ENCODE data around the gene MGST3. TPM values are rescaled to one million over a fixed set of nuclear protein-coding genes. Genes with fewer than 3 reads are reported as not detected.

Gene MGST3
- total and polyA plus RNA-seq, 2 of the 13 experiments (the other 11 are each of a cell fraction or from before 2014, with no cell fraction given): 59.7 to 61.2 TPM

DNA sequence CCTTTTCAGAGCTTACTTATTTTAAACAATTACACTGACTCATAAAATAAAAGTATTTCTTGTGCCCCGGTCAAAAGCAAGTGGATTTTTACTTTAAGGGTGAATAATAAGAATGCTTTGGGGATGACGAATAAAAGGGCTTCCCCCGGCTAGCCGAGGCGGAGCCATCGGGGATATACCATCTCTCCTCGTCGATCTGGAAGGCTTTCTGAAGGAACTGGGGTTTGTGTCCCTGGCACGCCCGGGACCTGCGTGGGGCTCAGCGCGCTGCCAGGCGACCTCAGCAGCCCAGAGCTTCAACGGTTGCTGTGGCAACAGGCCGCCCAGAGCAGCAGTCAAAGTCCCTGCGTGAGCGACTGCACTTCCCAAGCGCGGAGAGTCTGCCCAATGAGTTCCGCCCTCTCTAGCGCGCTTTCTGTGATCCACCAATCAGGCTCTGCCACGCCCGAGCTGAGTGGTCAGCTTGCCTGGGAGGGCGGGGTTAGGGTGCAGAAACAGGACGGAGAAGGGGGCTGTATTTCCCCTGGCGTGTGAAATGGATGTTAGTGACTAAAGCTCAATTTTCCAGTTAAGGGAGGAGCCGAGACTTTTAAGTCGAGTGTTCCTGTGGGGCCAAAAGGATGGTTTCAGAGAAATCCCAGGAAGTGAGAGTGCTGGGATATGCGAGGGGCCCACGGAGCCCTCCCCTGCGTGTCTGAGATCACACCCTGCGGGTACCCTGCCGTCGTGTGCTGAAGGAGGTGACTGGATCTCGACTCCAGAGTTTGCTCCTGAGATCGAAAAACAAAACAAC, 33.0 kb upstream of the MGST3 start (continued):
- TF ChIP-seq, protein P1, sequence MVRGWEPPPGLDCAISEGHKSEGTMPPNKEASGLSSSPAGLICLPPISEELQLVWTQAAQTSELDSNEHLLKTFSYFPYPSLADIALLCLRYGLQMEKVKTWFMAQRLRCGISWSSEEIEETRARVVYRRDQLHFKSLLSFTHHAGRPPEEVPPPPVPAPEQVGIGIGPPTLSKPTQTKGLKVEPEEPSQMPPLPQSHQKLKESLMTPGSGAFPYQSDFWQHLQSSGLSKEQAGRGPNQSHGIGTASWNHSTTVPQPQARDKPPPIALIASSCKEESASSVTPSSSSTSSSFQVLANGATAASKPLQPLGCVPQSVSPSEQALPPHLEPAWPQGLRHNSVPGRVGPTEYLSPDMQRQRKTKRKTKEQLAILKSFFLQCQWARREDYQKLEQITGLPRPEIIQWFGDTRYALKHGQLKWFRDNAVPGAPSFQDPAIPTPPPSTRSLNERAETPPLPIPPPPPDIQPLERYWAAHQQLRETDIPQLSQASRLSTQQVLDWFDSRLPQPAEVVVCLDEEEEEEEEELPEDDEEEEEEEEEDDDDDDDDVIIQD (CRISPR knock-in tag; IDR thresholded peaks at IDR 0.05; ENCODE audit: low read depth): peak; percentile 46; the same call in 1 of the 2 replicates
- TF ChIP-seq ZNF251 (CRISPR knock-in tag; IDR thresholded peaks at IDR 0.05) (no peak), ERF (CRISPR knock-in tag; IDR thresholded peaks at IDR 0.05) (peak; percentile 50; the same call in 1 of the 2 replicates), TEAD3 (CRISPR knock-in tag; optimal IDR thresholded peaks at IDR 0.05; ENCODE audit: borderline replicate concordance) (peak; percentile 41), NFE2L1 (CRISPR knock-in tag; IDR thresholded peaks at IDR 0.05; ENCODE audit: borderline replicate concordance) (no peak), POLR2AphosphoS5 (IDR thresholded peaks at IDR 0.05; ENCODE audit: low read depth, low read length) (peak; percentile 44; the same call in 1 of the 2 replicates), ZNF354B (CRISPR knock-in tag; IDR thresholded peaks at IDR 0.05) (no peak), SRY (CRISPR knock-in tag; IDR thresholded peaks at IDR 0.05) (0 out of 2 replicates have a peak, but pooled peaks have one; percentile 49), PTBP1 (IDR thresholded peaks at IDR 0.05; ENCODE audit: low read depth, low read length, poor library complexity, severe bottlenecking) (no peak), NFYC (CRISPR knock-in tag; IDR thresholded peaks at IDR 0.05) (peak; percentile 94), XBP1 (CRISPR knock-in tag; IDR thresholded peaks at IDR 0.05) (peak; percentile 100), ELF3 (CRISPR knock-in tag; IDR thresholded peaks at IDR 0.05) (no peak), CREB1 (IDR thresholded peaks at IDR 0.05) (peak; percentile 47), CREB1 (CRISPR knock-in tag; IDR thresholded peaks at IDR 0.05) (peak; percentile 87), SOX5 (CRISPR knock-in tag; IDR thresholded peaks at IDR 0.05; ENCODE audit: borderline replicate concordance) (0 out of 2 replicates have a peak, but pooled peaks have one; percentile 8), KMT2B (CRISPR knock-in tag; IDR thresholded peaks at IDR 0.05) (peak; percentile 52), ZNF598 (CRISPR knock-in tag; IDR thresholded peaks at IDR 0.05; ENCODE audit: borderline replicate concordance) (peak; percentile 58; the same call in 1 of the 2 replicates), U2AF2 (IDR thresholded peaks at IDR 0.05; ENCODE audit: low read depth, low read length) (peak; percentile 93)
- TF ChIP-seq, protein P2, sequence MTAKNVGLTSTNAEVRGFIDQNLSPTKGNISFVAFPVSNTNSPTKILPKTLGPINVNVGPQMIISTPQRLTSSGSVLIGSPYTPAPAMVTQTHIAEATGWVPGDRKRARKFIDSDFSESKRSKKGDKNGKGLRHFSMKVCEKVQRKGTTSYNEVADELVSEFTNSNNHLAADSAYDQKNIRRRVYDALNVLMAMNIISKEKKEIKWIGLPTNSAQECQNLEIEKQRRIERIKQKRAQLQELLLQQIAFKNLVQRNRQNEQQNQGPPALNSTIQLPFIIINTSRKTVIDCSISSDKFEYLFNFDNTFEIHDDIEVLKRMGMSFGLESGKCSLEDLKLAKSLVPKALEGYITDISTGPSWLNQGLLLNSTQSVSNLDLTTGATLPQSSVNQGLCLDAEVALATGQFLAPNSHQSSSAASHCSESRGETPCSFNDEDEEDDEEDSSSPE (CRISPR knock-in tag; IDR thresholded peaks at IDR 0.05): peak; percentile 95
- TF ChIP-seq, protein P3, sequence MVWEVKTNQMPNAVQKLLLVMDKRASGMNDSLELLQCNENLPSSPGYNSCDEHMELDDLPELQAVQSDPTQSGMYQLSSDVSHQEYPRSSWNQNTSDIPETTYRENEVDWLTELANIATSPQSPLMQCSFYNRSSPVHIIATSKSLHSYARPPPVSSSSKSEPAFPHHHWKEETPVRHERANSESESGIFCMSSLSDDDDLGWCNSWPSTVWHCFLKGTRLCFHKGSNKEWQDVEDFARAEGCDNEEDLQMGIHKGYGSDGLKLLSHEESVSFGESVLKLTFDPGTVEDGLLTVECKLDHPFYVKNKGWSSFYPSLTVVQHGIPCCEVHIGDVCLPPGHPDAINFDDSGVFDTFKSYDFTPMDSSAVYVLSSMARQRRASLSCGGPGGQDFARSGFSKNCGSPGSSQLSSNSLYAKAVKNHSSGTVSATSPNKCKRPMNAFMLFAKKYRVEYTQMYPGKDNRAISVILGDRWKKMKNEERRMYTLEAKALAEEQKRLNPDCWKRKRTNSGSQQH (CRISPR knock-in tag; IDR thresholded peaks at IDR 0.05; ENCODE audit: low read depth): 0 out of 2 replicates have a peak, but pooled peaks have one; percentile 63
- TF ChIP-seq, protein P4, sequence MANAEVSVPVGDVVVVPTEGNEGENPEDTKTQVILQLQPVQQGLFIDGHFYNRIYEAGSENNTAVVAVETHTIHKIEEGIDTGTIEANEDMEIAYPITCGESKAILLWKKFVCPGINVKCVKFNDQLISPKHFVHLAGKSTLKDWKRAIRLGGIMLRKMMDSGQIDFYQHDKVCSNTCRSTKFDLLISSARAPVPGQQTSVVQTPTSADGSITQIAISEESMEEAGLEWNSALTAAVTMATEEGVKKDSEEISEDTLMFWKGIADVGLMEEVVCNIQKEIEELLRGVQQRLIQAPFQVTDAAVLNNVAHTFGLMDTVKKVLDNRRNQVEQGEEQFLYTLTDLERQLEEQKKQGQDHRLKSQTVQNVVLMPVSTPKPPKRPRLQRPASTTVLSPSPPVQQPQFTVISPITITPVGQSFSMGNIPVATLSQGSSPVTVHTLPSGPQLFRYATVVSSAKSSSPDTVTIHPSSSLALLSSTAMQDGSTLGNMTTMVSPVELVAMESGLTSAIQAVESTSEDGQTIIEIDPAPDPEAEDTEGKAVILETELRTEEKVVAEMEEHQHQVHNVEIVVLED (CRISPR knock-in tag; IDR thresholded peaks at IDR 0.05; ENCODE audit: borderline replicate concordance): peak; percentile 37; the same call in 1 of the 2 replicates
